HL-60 (cell line): ENCODE measurements around the gene SLC7A10.

Experiments used
- DNase-seq, 2 experiments: peaks; one replicate each; pipeline ENCODE4 v3.0.0-alpha.2; 2010 to 2020; ENCODE audit warnings: low read depth in 1 of 2, low spot score in 1 of 2
- H3K27ac ChIP-seq: fragments of 250-450 bp; sonication (Bioruptor Pico); replicated peaks from 2 replicates; pipeline ENCODE4 v1.5.1; 2020; ENCODE audit warnings: mild to moderate bottlenecking, moderate library complexity
- H3K27me3 ChIP-seq: fragments of 250-450 bp; sonication (Bioruptor Pico); 2 replicates; pipeline ENCODE4 v1.5.1; 2021; ENCODE audit warnings: mild to moderate bottlenecking, moderate library complexity; ENCODE audit not compliant: insufficient read depth, poor library complexity, severe bottlenecking
- H3K4me3 ChIP-seq: replicated peaks from 2 replicates; pipeline ENCODE4 v1.5.1; 2011; ENCODE audit warnings: mild to moderate bottlenecking, control low read depth, low read length; ENCODE audit not compliant: insufficient read depth
- CTCF ChIP-seq: IDR thresholded peaks from one replicate; pipeline ENCODE4 v1.5.1; 2011; ENCODE audit warnings: low read length, control low read depth, inconsistent platforms; ENCODE audit not compliant: insufficient read depth
- GABPA ChIP-seq: IDR thresholded peaks from 2 replicates; pipeline ENCODE4 v1.6.1; 2012; ENCODE audit warnings: low read depth
- POLR2AphosphoS5 ChIP-seq: IDR thresholded peaks from 2 replicates; pipeline ENCODE4 v1.6.1; 2012; ENCODE audit warnings: low read depth
- SPI1 ChIP-seq: IDR thresholded peaks from 2 replicates; pipeline ENCODE4 v1.6.1; 2012; ENCODE audit warnings: low read depth, mild to moderate bottlenecking, borderline replicate concordance
- TF ChIP-seq, protein P1 (sequence below): IDR thresholded peaks from 2 replicates; pipeline ENCODE4 v1.6.1; 2012; ENCODE audit warnings: low read depth; ENCODE audit not compliant: insufficient replicate concordance

Gene SLC7A10

GRCh38 chr19:33217881-33218280 lies 7.8 kb downstream of the SLC7A10 start:
- Histone ChIP-seq H3K27ac (no peak overlapping the region), H3K4me3 (no peak overlapping the region), H3K27me3 (no peaks in the 10 kb centered on the region)
- TF ChIP-seq SPI1 (no peak), POLR2AphosphoS5 (no peak), CTCF (no peak), GABPA (no peak)
- TF ChIP-seq, protein P1, sequence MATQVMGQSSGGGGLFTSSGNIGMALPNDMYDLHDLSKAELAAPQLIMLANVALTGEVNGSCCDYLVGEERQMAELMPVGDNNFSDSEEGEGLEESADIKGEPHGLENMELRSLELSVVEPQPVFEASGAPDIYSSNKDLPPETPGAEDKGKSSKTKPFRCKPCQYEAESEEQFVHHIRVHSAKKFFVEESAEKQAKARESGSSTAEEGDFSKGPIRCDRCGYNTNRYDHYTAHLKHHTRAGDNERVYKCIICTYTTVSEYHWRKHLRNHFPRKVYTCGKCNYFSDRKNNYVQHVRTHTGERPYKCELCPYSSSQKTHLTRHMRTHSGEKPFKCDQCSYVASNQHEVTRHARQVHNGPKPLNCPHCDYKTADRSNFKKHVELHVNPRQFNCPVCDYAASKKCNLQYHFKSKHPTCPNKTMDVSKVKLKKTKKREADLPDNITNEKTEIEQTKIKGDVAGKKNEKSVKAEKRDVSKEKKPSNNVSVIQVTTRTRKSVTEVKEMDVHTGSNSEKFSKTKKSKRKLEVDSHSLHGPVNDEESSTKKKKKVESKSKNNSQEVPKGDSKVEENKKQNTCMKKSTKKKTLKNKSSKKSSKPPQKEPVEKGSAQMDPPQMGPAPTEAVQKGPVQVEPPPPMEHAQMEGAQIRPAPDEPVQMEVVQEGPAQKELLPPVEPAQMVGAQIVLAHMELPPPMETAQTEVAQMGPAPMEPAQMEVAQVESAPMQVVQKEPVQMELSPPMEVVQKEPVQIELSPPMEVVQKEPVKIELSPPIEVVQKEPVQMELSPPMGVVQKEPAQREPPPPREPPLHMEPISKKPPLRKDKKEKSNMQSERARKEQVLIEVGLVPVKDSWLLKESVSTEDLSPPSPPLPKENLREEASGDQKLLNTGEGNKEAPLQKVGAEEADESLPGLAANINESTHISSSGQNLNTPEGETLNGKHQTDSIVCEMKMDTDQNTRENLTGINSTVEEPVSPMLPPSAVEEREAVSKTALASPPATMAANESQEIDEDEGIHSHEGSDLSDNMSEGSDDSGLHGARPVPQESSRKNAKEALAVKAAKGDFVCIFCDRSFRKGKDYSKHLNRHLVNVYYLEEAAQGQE: no peak
- no peak for DNase-seq

DNA sequence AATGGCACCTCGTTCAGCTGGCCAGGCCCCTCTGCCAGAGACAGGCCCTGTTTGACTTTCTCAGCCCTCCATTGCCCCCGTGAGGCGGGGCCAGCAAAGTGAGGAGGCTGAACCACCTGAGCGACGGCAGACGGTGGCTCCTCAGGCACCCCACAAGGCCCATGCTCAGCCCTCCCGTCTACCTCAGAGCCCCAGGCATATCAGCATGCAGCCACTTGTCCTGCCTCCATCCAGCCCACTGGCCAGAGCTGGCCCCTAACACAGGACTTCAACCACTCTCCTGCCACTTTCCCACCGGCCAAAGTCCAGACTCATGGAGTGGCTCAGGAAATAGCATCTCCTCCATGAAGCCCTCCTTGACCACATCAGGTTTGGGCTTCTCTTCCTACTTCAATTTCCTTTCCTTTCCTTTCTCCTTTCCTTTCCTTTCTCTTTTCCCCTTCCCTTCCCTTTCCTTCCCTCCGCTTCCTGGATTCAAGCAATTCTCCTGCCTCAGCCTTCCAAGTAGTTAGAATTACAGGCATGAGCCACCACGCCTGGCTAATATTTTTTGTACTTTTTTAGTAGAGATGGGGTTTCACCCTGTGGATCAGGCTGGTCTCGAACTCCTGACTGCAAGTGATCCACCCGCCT lies 9.3 kb downstream of the SLC7A10 start:
- DNase-seq: no peak
- TF ChIP-seq, protein P1: no peak
- TF ChIP-seq CTCF (no peak), GABPA (no peak), POLR2AphosphoS5 (no peak), SPI1 (no peak)
- H3K27ac ChIP-seq: no peak overlapping the region
- H3K27me3 ChIP-seq: no peaks in the 10 kb centered on the region
- no peak overlapping the region for H3K4me3 ChIP-seq

DNA sequence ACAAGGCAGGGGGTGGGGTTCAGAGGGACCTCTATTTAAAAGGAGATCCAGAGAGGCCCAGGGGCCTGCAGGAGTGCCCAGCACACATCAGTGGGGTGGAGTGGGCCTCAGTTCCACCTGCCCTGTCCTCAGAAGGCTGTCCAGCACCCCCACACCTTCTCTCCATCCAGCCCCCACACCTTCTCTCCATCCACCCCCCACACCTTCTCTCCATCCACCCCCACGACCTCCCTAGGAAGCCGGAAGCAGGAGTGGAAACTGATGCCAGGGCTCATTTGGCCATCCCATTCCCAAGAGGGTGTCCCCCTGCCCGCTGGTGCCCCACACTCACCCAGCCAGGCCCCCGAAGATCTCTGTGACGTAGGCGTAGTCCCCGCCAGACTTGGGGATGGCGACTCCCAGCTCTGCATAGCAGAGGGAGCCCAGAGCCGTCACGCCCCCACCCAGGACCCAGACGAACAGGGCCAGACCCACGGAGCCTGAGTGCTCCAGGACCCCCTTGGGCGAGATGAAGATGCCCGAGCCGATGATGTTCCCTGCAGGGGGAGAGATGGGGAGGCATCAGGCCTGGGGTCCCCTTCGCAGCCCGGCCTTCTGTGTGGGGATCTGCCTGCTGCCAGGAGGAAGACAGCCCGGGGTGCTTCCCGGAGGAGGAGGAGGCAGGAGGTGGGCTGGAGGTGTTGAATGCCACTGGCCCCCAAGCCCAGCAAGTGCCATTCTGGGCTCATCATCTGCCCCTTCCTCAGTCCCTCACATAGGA lies 10.0 kb downstream of the SLC7A10 start:
- no peak for DNase-seq
- Histone ChIP-seq H3K27me3 (no peaks in the 10 kb centered on the region), H3K27ac (no peak overlapping the region), H3K4me3 (no peak overlapping the region)
- TF ChIP-seq, protein P1: no peak
- TF ChIP-seq GABPA (no peak), SPI1 (no peak), CTCF (no peak), POLR2AphosphoS5 (no peak)
